K562 (cell line): ENCODE data around the gene INPP4B.

Source experiments
- CBX3 ChIP-seq, 2 experiments: IDR thresholded peaks; 1 replicate in 1 of 2; 2 replicates in 1 of 2; pipeline ENCODE4 v1.6.1; 2012; ENCODE audit warnings: inconsistent platforms in 2 of 2, low read length in 2 of 2, borderline replicate concordance in 1 of 2, control low read depth in 1 of 2
- ZC3H4 ChIP-seq: sonication (generic); formaldehyde crosslinking; IDR thresholded peaks from 2 replicates; pipeline ENCODE4 v1.9.0; 2021; ENCODE audit warnings: missing genetic modification reagents, borderline replicate concordance
- TF ChIP-seq, protein P1 (sequence below): sonication (generic); formaldehyde crosslinking; IDR thresholded peaks from 2 replicates; pipeline ENCODE4 v1.8.1; 2023; ENCODE audit warnings: mild to moderate bottlenecking, missing genetic modification reagents
- TF ChIP-seq, protein P2 (sequence below): fragments of 250-450 bp; sonication (Bioruptor Pico); IDR thresholded peaks from 2 replicates; pipeline ENCODE4 v1.4.0; 2020

DNA sequence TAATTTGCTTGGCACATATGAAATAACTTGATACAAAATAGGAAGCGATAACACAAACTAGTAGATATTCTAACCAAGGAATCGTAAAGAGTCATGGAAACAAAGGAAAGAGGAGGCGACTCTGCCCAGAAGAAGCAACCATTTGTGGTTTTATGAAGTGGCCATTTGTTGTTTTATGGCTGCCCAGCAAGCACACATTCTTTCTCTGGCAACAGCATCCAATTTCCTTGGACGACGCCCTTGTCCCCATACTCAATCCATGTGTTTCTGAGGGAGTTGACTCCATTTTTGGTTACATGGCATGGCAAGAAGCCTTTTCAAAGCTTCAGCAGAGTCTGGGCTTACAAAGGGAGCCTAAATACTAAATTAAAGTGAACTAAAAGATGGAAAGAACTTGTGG, 295.1 kb downstream of the INPP4B start:
- no peak for TF ChIP-seq ZC3H4 (CRISPR knock-in tag)
- no peak for TF ChIP-seq CBX3 (IDR thresholded peaks at IDR 0.05; ENCODE audit: borderline replicate concordance in 1 of 2, low read length in 2 of 2)
- TF ChIP-seq, protein P1, sequence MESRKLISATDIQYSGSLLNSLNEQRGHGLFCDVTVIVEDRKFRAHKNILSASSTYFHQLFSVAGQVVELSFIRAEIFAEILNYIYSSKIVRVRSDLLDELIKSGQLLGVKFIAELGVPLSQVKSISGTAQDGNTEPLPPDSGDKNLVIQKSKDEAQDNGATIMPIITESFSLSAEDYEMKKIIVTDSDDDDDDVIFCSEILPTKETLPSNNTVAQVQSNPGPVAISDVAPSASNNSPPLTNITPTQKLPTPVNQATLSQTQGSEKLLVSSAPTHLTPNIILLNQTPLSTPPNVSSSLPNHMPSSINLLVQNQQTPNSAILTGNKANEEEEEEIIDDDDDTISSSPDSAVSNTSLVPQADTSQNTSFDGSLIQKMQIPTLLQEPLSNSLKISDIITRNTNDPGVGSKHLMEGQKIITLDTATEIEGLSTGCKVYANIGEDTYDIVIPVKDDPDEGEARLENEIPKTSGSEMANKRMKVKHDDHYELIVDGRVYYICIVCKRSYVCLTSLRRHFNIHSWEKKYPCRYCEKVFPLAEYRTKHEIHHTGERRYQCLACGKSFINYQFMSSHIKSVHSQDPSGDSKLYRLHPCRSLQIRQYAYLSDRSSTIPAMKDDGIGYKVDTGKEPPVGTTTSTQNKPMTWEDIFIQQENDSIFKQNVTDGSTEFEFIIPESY (CRISPR knock-in tag) = no peak
- TF ChIP-seq, protein P2, sequence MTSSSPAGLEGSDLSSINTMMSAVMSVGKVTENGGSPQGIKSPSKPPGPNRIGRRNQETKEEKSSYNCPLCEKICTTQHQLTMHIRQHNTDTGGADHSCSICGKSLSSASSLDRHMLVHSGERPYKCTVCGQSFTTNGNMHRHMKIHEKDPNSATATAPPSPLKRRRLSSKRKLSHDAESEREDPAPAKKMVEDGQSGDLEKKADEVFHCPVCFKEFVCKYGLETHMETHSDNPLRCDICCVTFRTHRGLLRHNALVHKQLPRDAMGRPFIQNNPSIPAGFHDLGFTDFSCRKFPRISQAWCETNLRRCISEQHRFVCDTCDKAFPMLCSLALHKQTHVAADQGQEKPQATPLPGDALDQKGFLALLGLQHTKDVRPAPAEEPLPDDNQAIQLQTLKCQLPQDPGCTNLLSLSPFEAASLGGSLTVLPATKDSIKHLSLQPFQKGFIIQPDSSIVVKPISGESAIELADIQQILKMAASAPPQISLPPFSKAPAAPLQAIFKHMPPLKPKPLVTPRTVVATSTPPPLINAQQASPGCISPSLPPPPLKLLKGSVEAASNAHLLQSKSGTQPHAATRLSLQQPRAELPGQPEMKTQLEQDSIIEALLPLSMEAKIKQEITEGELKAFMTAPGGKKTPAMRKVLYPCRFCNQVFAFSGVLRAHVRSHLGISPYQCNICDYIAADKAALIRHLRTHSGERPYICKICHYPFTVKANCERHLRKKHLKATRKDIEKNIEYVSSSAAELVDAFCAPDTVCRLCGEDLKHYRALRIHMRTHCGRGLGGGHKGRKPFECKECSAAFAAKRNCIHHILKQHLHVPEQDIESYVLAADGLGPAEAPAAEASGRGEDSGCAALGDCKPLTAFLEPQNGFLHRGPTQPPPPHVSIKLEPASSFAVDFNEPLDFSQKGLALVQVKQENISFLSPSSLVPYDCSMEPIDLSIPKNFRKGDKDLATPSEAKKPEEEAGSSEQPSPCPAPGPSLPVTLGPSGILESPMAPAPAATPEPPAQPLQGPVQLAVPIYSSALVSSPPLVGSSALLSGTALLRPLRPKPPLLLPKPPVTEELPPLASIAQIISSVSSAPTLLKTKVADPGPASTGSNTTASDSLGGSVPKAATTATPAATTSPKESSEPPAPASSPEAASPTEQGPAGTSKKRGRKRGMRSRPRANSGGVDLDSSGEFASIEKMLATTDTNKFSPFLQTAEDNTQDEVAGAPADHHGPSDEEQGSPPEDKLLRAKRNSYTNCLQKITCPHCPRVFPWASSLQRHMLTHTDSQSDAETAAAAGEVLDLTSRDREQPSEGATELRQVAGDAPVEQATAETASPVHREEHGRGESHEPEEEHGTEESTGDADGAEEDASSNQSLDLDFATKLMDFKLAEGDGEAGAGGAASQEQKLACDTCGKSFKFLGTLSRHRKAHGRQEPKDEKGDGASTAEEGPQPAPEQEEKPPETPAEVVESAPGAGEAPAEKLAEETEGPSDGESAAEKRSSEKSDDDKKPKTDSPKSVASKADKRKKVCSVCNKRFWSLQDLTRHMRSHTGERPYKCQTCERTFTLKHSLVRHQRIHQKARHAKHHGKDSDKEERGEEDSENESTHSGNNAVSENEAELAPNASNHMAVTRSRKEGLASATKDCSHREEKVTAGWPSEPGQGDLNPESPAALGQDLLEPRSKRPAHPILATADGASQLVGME (CRISPR knock-in tag) = no peak
